Cardiac muscle cell (in vitro differentiated cells and primary cell): ENCODE measurements around the gene PPOX. TPM values are rescaled to one million over a fixed set of nuclear protein-coding genes. Genes with fewer than 3 reads are reported as not detected.

Source experiments
- DNase-seq, 2 donors: peaks; one replicate each; pipeline versions ENCODE4 v3.0.0 to v3.0.0-alpha.2; 2010 to 2017; ENCODE audit warnings: low read depth in 1 of 2, low spot score in 1 of 2
- H3K27ac ChIP-seq: fragments of 200-600 bp; sonication (generic); 2 replicates; pipeline ENCODE4 v1.5.1; 2016
- H3K27me3 ChIP-seq: fragments of 200-600 bp; sonication (generic); 2 replicates; pipeline ENCODE4 v1.6.0; 2016; ENCODE audit warnings: control low read depth
- H3K36me3 ChIP-seq: fragments of 200-600 bp; sonication (generic); 2 replicates; pipeline ENCODE4 v1.5.1; 2016; ENCODE audit warnings: control low read depth
- H3K4me1 ChIP-seq: fragments of 200-600 bp; sonication (generic); 2 replicates; pipeline ENCODE4 v1.8.1; 2017; ENCODE audit warnings: low read depth, mild to moderate bottlenecking, mixed run types
- H3K4me3 ChIP-seq: fragments of 200-600 bp; sonication (generic); 2 replicates; pipeline ENCODE4 v1.5.1; 2016; ENCODE audit warnings: mild to moderate bottlenecking
- H3K9me3 ChIP-seq: fragments of 200-600 bp; sonication (generic); 2 replicates; pipeline ENCODE4 v1.5.1; 2017; ENCODE audit warnings: low read depth, mild to moderate bottlenecking, control low read depth
- polyA plus RNA-seq: library from polyadenylated mRNA; unstranded; fragments of >200 nt; fragmentation: Nextera tagmentation; extraction: Ambion mirVana; gene quantifications from 2 replicates; pipeline ENCODE4 v1.2.1, GENCODE V29; 2016
- total RNA-seq: library from RNA; depleted of rRNA; stranded (reverse); fragments of >200 nt; gene quantifications from 2 replicates; pipeline ENCODE4 v1.2.3, GENCODE V29; 2016
- TF ChIP-seq, protein P1 (sequence below): IDR thresholded peaks from 2 replicates; pipeline ENCODE4 v1.5.1; 2012; ENCODE audit warnings: low read depth, mild to moderate bottlenecking, low read length

The PPOX gene
- total RNA-seq (35.4 and 53.8 TPM in 2 replicates), polyA plus RNA-seq (67.0 and 67.1 TPM in 2 replicates)

DNA sequence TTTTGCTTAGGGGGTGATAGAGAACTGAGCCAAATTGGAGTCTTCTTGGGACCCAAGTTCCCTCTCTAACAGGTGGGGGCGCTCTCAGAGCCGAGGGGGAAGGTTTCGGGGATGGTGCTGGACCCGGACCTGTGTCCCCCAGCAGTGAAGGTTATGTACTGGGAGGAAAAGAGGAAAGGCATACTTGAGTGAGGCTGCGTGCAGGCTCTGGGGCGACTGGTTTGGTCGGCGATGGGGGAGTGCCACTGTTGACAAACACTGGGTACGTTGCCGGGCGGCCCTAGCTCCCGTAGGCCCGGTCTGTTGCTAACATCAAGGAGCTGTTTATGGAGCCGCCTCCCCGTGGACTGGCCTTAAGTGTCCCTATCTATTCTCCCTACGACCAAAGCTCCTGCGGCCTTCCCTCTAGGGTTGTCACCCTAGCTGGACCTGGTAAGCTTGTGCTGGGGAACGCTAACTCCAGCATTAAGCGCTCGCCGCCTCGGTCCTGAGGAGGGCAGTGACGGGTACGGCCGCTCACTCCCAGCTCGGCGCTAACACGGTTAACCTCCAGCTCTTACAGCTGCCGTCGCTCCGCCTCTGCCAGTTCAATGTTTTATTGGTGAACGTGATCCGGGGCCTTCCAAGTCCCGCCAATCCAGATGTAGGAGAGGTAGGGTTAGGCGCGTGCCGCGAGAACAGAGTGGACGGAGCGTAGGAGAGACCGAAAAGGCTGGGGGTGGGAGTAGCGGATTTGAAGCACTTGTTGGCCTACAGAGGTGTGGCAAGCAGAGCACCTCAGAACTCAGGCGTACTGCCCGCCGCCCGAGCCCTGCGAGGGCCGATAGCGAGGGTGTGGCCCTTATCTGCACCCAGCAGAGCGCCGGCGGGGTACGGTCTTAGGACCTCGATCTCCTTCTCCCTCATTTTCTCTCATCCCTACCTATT is at the start of gene PPOX:
Gene PPOX, plus strand, starts transcription at position 685 of the 927 bp plus-strand sequence. CDS start 422 bp downstream, outside the sequence.
- DNase-seq = peak; percentile 99
- H3K4me1 ChIP-seq = no peaks in the 10 kb centered on the region
- H3K27me3 ChIP-seq = no peaks in the 10 kb centered on the region
- H3K27ac ChIP-seq = peak within 1 kb of the TSS; percentile 81
- TF ChIP-seq, protein P1, sequence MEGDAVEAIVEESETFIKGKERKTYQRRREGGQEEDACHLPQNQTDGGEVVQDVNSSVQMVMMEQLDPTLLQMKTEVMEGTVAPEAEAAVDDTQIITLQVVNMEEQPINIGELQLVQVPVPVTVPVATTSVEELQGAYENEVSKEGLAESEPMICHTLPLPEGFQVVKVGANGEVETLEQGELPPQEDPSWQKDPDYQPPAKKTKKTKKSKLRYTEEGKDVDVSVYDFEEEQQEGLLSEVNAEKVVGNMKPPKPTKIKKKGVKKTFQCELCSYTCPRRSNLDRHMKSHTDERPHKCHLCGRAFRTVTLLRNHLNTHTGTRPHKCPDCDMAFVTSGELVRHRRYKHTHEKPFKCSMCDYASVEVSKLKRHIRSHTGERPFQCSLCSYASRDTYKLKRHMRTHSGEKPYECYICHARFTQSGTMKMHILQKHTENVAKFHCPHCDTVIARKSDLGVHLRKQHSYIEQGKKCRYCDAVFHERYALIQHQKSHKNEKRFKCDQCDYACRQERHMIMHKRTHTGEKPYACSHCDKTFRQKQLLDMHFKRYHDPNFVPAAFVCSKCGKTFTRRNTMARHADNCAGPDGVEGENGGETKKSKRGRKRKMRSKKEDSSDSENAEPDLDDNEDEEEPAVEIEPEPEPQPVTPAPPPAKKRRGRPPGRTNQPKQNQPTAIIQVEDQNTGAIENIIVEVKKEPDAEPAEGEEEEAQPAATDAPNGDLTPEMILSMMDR = peak; percentile 44
- peak within 1 kb of the TSS; percentile 60 for H3K4me3 ChIP-seq
- peaks cover 14% of the 10 kb centered on the region for H3K36me3 ChIP-seq
- no peaks in the 10 kb centered on the region for H3K9me3 ChIP-seq

DNA sequence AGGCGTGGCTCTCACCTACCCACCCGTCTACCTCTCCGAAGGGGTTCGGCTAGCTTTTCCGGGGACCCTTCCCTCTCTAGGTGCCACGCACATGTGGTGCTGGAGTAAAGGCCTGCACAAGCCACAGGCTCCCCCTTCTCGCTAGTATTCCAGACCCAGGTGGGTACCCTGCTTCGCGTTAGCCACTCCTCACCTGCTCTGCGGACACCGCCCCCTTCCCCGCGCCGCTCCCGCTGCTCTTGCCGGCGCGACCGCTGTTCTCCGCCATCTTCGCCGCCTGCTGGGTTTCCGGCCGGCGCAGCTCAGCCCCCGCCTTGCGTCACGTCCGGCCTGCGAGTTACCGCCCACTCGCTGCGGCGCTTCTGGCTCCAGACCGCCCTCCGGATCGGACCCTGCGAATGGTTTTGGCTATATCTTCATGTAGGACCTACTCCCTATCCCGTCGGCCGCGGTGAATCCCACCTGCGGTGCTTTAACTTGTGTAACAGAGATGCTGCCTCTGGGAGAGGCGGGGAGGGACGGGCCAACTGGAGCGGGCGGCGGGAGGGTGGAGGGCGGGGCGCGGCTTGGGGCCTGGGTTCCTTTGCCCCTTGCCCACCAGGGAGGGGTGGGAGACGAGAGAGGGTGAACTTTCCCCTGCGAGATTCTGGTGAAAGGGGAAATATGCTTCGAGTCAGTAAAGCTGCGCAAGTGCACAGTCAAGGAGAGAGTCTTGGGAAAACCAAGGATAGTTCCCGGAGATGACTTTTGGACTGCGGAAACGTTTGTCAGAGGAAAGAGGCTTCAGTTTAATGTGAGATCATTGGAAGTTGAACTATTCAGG is 48.3 kb upstream of the PPOX start, which contains the start of the genes NIT1 and PFDN2:
Gene NIT1, plus strand, starts transcription at position 347 of the 823 bp plus-strand sequence. Its CDS starts 72 bp downstream, at position 419.
Gene PFDN2, minus strand, starts transcription at position 279 of the 823 bp plus-strand sequence. Its CDS starts 11 bp downstream, at position 268.
- peaks cover 23% of the 10 kb centered on the region for H3K36me3 ChIP-seq
- H3K9me3 ChIP-seq = no peaks in the 10 kb centered on the region
- TF ChIP-seq, protein P1 = no peak
- peak; percentile 91 to 93 for DNase-seq
- no peaks in the 10 kb centered on the region for H3K27me3 ChIP-seq
- peaks cover 15% of the 10 kb centered on the region for H3K4me1 ChIP-seq
- peak within 1 kb of the TSS; percentile 92 for H3K27ac ChIP-seq
- H3K4me3 ChIP-seq = peak within 1 kb of the TSS; percentile 96

DNA sequence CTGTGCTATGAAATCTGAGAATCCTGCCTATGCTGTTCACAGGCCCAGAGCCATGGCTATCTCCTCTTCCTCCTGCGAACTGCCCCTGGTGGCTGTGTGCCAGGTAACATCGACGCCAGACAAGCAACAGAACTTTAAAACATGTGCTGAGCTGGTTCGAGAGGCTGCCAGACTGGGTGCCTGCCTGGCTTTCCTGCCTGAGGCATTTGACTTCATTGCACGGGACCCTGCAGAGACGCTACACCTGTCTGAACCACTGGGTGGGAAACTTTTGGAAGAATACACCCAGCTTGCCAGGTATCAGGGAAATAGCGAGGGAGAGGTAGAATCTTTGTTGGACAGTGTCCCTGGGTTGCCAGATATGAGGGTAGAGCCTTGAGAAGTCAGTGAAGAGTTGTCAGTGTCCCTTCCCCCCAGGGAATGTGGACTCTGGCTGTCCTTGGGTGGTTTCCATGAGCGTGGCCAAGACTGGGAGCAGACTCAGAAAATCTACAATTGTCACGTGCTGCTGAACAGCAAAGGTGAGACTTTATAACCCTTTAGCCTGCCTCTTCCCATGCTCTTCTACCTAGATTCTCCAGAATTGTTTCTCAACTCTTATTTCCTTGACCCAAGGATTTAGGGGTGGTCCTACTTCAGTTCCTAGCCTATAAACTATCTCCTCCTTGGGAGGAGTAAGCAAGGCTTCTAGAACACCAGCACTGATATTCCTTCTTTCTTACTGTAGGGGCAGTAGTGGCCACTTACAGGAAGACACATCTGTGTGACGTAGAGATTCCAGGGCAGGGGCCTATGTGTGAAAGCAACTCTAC is 46.9 kb upstream of the PPOX start:
- H3K4me3 ChIP-seq = peak overlapping the region; percentile 96
- TF ChIP-seq, protein P1 = peak; percentile 56
- H3K27me3 ChIP-seq = no peaks in the 10 kb centered on the region
- no peaks in the 10 kb centered on the region for H3K9me3 ChIP-seq
- peak; percentile 43 to 82 for DNase-seq
- H3K4me1 ChIP-seq = peaks cover 15% of the 10 kb centered on the region
- H3K27ac ChIP-seq = peak overlapping the region; percentile 92
- peaks cover 28% of the 10 kb centered on the region for H3K36me3 ChIP-seq

DNA sequence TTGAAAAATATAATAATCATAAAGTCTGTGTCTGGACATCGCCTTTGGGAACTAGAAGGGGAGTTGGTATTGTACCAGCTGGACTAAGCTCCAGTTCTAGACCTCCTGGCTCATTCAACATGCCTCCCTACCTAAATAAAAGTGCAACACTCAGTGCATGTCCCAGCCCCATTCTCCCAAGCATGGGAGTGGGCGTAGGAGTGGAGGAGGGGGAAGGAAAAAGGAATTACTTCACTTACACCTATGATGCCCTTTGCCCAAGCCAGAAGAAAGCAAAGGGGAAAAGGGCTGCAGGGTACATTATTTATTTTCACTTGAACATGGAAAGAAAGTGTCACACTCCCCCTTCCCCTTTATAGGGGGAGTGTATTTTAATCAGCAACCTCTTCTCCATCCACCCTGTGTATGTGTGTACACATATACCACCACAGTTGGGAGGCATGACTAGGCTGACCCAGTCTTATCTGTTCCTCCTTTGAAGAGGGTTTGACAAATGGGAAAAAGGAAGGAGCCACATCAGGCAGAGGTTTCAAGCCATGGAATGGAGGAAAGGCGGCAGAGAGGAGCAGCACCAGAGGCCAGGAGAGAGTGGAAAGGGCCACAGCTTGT is 45.1 kb upstream of the PPOX start:
- H3K27ac ChIP-seq = peak overlapping the region; percentile 92
- TF ChIP-seq, protein P1 = no peak
- no peaks in the 10 kb centered on the region for H3K9me3 ChIP-seq
- H3K4me1 ChIP-seq = peaks cover 15% of the 10 kb centered on the region
- no peaks in the 10 kb centered on the region for H3K27me3 ChIP-seq
- H3K36me3 ChIP-seq = peaks cover 30% of the 10 kb centered on the region
- no peak for DNase-seq
- H3K4me3 ChIP-seq = no peak overlapping the region
